Cardiac muscle cell (in vitro differentiated cells and primary cell): ENCODE results near the gene XXYLT1. TPM values are rescaled to one million over a fixed set of nuclear protein-coding genes. Genes with fewer than 3 reads are reported as not detected.
A peak's percentile ranks its signal among the peaks of the same experiment; 100 is the strongest.

Experiments used
- DNase-seq, 2 donors: peaks; one replicate each; pipeline versions ENCODE4 v3.0.0 to v3.0.0-alpha.2; 2010 to 2017; ENCODE audit warnings: low read depth in 1 of 2, low spot score in 1 of 2
- H3K27ac ChIP-seq: fragments of 200-600 bp; sonication (generic); 2 replicates; pipeline ENCODE4 v1.5.1; 2016
- H3K27me3 ChIP-seq: fragments of 200-600 bp; sonication (generic); 2 replicates; pipeline ENCODE4 v1.6.0; 2016; ENCODE audit warnings: control low read depth
- H3K36me3 ChIP-seq: fragments of 200-600 bp; sonication (generic); 2 replicates; pipeline ENCODE4 v1.5.1; 2016; ENCODE audit warnings: control low read depth
- H3K4me1 ChIP-seq: fragments of 200-600 bp; sonication (generic); 2 replicates; pipeline ENCODE4 v1.8.1; 2017; ENCODE audit warnings: low read depth, mild to moderate bottlenecking, mixed run types
- H3K4me3 ChIP-seq: fragments of 200-600 bp; sonication (generic); 2 replicates; pipeline ENCODE4 v1.5.1; 2016; ENCODE audit warnings: mild to moderate bottlenecking
- H3K9me3 ChIP-seq: fragments of 200-600 bp; sonication (generic); 2 replicates; pipeline ENCODE4 v1.5.1; 2017; ENCODE audit warnings: low read depth, mild to moderate bottlenecking, control low read depth
- polyA plus RNA-seq: library from polyadenylated mRNA; unstranded; fragments of >200 nt; fragmentation: Nextera tagmentation; extraction: Ambion mirVana; gene quantifications from 2 replicates; pipeline ENCODE4 v1.2.1, GENCODE V29; 2016
- total RNA-seq: library from RNA; depleted of rRNA; stranded (reverse); fragments of >200 nt; gene quantifications from 2 replicates; pipeline ENCODE4 v1.2.3, GENCODE V29; 2016
- TF ChIP-seq, protein P1 (sequence below): IDR thresholded peaks from 2 replicates; pipeline ENCODE4 v1.5.1; 2012; ENCODE audit warnings: low read depth, mild to moderate bottlenecking, low read length

XXYLT1 gene
- total and polyA plus RNA-seq, 2 experiments from 2014 or later = 52.5 to 62.2 TPM

DNA sequence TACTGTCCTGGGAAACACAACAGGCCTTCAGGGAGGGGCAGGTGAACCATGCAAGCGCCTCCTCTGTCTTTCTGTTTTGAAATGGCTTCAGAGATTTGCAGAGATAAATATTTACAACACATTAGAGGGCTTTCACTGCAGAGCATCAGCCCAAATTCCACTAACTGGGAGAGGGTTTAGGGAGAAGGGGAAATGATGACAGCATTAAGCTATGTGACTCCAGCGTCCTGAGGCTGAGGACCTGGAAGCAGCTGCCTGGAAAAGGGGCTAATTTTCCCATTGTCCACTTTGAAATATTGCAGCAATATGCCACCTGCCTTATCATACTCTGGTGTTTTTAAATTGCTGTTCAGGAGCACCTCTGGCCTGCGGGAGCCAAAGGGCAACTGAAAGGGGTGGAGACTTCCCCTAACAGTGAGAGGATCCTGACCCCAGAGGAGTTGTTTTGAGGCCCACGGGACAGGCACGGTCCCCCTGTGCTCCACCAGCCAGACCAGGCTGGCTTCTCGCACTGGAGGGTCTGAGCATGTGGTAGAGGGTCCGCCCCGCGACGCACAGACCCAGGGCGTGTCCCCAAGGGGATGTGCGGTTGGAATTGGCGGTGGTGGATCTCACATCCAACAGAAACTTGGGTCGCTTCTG, 110.6 kb downstream of the XXYLT1 start:
- peak in 1 of 2 donors; percentile 58 for DNase-seq
- Histone ChIP-seq H3K27ac (no peak overlapping the region), H3K36me3 (no peaks in the 10 kb centered on the region), H3K27me3 (no peaks in the 10 kb centered on the region), H3K4me1 (peaks cover 10% of the 10 kb centered on the region), H3K4me3 (no peak overlapping the region), H3K9me3 (no peaks in the 10 kb centered on the region)
- TF ChIP-seq, protein P1, sequence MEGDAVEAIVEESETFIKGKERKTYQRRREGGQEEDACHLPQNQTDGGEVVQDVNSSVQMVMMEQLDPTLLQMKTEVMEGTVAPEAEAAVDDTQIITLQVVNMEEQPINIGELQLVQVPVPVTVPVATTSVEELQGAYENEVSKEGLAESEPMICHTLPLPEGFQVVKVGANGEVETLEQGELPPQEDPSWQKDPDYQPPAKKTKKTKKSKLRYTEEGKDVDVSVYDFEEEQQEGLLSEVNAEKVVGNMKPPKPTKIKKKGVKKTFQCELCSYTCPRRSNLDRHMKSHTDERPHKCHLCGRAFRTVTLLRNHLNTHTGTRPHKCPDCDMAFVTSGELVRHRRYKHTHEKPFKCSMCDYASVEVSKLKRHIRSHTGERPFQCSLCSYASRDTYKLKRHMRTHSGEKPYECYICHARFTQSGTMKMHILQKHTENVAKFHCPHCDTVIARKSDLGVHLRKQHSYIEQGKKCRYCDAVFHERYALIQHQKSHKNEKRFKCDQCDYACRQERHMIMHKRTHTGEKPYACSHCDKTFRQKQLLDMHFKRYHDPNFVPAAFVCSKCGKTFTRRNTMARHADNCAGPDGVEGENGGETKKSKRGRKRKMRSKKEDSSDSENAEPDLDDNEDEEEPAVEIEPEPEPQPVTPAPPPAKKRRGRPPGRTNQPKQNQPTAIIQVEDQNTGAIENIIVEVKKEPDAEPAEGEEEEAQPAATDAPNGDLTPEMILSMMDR = no peak

DNA sequence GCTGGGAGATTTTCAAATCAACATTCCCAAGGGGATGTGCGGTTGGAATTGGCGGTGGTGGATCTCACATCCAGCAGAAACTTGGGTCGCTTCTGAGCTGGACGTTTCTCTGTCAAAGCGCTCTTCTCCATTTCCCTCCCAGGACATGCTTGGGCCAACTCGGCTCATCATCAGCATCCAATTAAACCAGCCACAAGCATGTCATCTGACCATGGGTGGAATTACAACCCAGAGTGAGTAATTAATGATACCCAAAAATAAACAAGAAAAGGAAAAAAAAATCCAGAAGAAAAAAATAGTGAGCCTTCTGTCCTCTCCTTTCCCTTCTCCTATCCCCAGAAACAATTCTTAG, 111.2 kb downstream of the XXYLT1 start:
- peaks cover 16% of the 10 kb centered on the region for H3K4me1 ChIP-seq
- TF ChIP-seq, protein P1 = no peak
- no peak overlapping the region for H3K27ac ChIP-seq
- H3K4me3 ChIP-seq = no peak overlapping the region
- H3K36me3 ChIP-seq = no peaks in the 10 kb centered on the region
- H3K9me3 ChIP-seq = no peaks in the 10 kb centered on the region
- DNase-seq = no peak
- H3K27me3 ChIP-seq = no peaks in the 10 kb centered on the region

DNA sequence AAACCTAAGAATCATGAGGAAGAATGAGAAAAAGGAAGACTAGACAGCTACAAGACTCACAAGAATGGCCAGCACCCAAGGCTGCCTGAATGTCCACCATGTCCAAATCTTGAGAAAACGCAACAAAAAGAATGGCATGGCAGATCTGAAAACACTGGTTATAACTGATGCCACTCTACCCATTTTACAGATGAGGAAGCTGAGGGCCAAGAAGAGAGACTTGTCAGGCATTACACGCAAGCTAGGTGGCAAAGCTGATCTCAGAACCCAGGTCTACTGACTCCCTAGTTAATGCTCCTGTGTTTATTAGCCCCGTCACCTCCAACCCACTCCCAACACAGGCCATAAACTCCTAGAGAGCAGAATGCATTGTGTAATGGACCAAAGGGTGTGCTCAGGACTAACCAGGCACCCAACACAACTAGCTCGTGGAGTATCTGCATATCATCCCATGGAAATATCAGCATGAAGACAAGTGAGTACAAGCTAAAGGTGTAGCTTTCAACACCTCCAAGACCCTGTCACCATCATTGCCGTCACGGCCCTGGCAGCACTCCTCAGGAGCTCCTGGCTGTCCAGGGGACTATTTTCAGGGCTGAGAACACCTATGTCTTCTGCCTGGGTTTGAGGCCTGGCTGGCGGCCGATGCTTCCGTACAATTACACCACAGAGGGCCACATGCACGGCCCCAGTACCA, 111.7 kb downstream of the XXYLT1 start:
- DNase-seq = peak in 1 of 2 donors; percentile 61
- no peaks in the 10 kb centered on the region for H3K27me3 ChIP-seq
- H3K36me3 ChIP-seq = no peaks in the 10 kb centered on the region
- H3K27ac ChIP-seq = no peak overlapping the region
- TF ChIP-seq, protein P1 = no peak
- no peak overlapping the region for H3K4me3 ChIP-seq
- H3K4me1 ChIP-seq = peaks cover 17% of the 10 kb centered on the region
- H3K9me3 ChIP-seq = no peaks in the 10 kb centered on the region

DNA sequence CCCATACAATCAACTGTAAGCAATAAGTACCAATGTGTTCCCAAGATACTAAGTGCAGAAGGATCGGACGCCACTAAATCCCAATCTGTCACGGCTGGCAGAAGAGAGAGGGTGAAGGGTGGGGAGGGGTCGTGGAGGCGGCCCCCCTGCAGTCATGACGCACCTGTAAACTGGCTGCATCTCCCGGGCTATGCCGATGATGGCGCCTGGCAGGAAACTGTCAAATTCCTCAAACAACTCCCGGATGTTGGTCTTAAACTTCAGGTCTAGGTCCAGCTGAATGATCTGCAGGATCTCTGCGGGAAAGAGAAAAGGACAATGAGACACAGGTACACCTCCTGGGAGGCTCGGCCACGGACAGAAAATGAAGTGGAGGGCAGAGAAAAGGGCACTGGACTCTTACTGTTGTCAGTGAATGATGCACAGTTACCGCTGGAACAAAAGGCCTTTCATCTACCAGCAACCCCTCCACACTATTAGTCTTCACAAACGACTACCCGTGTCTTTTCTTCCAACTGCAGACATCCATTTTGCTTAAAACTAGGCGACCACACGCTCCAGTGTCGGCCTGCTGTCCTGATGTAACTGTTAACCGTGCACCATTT, 114.6 kb downstream of the XXYLT1 start:
- no peak for DNase-seq
- H3K4me3 ChIP-seq = no peak overlapping the region
- no peak overlapping the region for H3K27ac ChIP-seq
- no peaks in the 10 kb centered on the region for H3K36me3 ChIP-seq
- TF ChIP-seq, protein P1 = no peak
- peaks cover 24% of the 10 kb centered on the region for H3K4me1 ChIP-seq
- no peaks in the 10 kb centered on the region for H3K9me3 ChIP-seq
- H3K27me3 ChIP-seq = no peaks in the 10 kb centered on the region

DNA sequence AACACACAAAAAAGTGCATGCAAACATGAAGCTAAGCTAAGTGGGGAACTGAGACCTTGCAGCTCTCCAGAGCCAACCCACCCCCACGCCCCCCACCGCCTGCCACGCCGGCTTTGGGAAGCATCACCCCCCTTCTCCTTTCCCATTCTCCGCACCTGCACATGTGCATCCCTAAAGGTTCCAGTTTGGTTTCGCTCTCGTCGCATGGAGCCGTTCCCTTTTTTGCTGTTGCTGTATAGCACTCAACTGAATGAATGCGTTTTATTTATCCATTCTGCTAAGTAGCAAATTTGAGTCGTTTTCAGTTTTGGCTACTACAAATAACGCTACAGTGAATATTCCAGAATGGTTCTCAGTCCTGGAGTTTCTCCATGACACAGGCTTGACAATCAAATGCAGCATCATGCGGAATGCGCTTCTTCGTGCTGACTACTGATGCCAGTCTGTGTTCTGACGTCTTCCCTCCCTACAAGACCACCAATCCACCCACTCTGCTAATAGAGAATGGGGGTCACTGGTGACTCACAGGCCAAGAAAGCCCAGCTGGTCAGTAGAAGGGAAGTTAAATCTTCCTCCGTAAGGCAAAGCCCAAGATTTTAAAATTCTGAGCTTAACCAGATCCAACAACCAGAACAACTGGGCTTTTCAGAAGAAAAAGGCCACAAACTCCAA, 115.3 kb downstream of the XXYLT1 start:
- Histone ChIP-seq H3K4me3 (no peak overlapping the region), H3K27me3 (no peaks in the 10 kb centered on the region), H3K4me1 (peaks cover 29% of the 10 kb centered on the region), H3K27ac (no peak overlapping the region), H3K36me3 (no peaks in the 10 kb centered on the region), H3K9me3 (no peaks in the 10 kb centered on the region)
- TF ChIP-seq, protein P1 = no peak
- DNase-seq = no peak
